Neuron (in vitro differentiated cells): Measurements from ENCODE around the gene RNF13.
"Not testable (repeated sequence)": the region's sequence is repeated elsewhere in the genome, so short reads cannot be mapped to it uniquely, and the experiment has no call there.

Experiments
- H2AFZ ChIP-seq: one replicate; pipeline ENCODE4 v1.6.1; 2013; ENCODE audit warnings: low read depth, mild to moderate bottlenecking, inconsistent platforms, low read length, moderate library complexity
- H3K27me3 ChIP-seq: one replicate; pipeline ENCODE4 v1.6.1; 2013; ENCODE audit warnings: low read length; ENCODE audit not compliant: insufficient read depth
- H3K36me3 ChIP-seq: one replicate; pipeline ENCODE4 v1.6.1; 2013; ENCODE audit warnings: low read length; ENCODE audit not compliant: insufficient read depth
- H3K4me1 ChIP-seq: one replicate; pipeline ENCODE4 v1.6.1; 2013; ENCODE audit warnings: low read length; ENCODE audit not compliant: insufficient read depth
- H3K4me3 ChIP-seq: 2 replicates; pipeline ENCODE4 v1.5.1; 2013; ENCODE audit warnings: mild to moderate bottlenecking, low read length, moderate library complexity
- H3K9me3 ChIP-seq: one replicate; pipeline ENCODE4 v1.6.1; 2013; ENCODE audit warnings: low read length

Gene RNF13

GRCh38 chr3:149832086-149832485, 19.1 kb downstream of the RNF13 start:
- H3K27me3 ChIP-seq, result no peaks in the 10 kb centered on the region
- H3K9me3 ChIP-seq, result peaks cover 13% of the 10 kb centered on the region
- no peaks in the 10 kb centered on the region for H3K36me3 ChIP-seq
- no peak overlapping the region for H3K4me3 ChIP-seq
- no peak overlapping the region for H2AFZ ChIP-seq
- H3K4me1 ChIP-seq, result no peaks in the 10 kb centered on the region

GRCh38 chr3:149833241-149833640, 20.2 kb downstream of the RNF13 start:
- Histone ChIP-seq H3K36me3 (no peaks in the 10 kb centered on the region), H3K9me3 (peaks cover 19% of the 10 kb centered on the region), H3K4me3 (no peak overlapping the region), H2AFZ (no peak overlapping the region), H3K27me3 (no peaks in the 10 kb centered on the region), H3K4me1 (no peaks in the 10 kb centered on the region)

- H3K4me1 ChIP-seq, H2AFZ ChIP-seq, H3K36me3 ChIP-seq, H3K4me3 ChIP-seq, H3K27me3 ChIP-seq: not testable (repeated sequence)
- H3K9me3 ChIP-seq, result peaks cover 11% of the 10 kb centered on the region
Observed at GRCh38 chr3:149838491-149838890, 25.5 kb downstream of the RNF13 start.

- not testable (repeated sequence) for H3K27me3 ChIP-seq, H3K4me1 ChIP-seq, H2AFZ ChIP-seq, H3K36me3 ChIP-seq, H3K4me3 ChIP-seq, H3K9me3 ChIP-seq
Observed at GRCh38 chr3:149839469-149839868, 26.5 kb downstream of the RNF13 start.

- H3K4me3 ChIP-seq, result no peak overlapping the region
- peaks cover 8% of the 10 kb centered on the region for H3K9me3 ChIP-seq
- H3K4me1 ChIP-seq, result no peaks in the 10 kb centered on the region
- no peaks in the 10 kb centered on the region for H3K27me3 ChIP-seq
- no peak overlapping the region for H2AFZ ChIP-seq
- H3K36me3 ChIP-seq, result no peaks in the 10 kb centered on the region
Observed at GRCh38 chr3:149839896-149840295, 26.9 kb downstream of the RNF13 start.

GRCh38 chr3:149843502-149843901, 30.5 kb downstream of the RNF13 start:
- no peaks in the 10 kb centered on the region for H3K4me1 ChIP-seq
- H3K27me3 ChIP-seq, result no peaks in the 10 kb centered on the region
- H2AFZ ChIP-seq, result no peak overlapping the region
- peaks cover 3% of the 10 kb centered on the region for H3K36me3 ChIP-seq
- H3K9me3 ChIP-seq, result peaks cover 1% of the 10 kb centered on the region
- no peak overlapping the region for H3K4me3 ChIP-seq

GRCh38 chr3:149844091-149844490, 31.1 kb downstream of the RNF13 start:
- H3K4me3 ChIP-seq, result no peak overlapping the region
- no peaks in the 10 kb centered on the region for H3K4me1 ChIP-seq
- peaks cover 3% of the 10 kb centered on the region for H3K36me3 ChIP-seq
- H3K9me3 ChIP-seq, result peaks cover 1% of the 10 kb centered on the region
- no peak overlapping the region for H2AFZ ChIP-seq
- H3K27me3 ChIP-seq, result no peaks in the 10 kb centered on the region

GRCh38 chr3:149845570-149846244, 32.7 kb downstream of the RNF13 start:
- peaks cover 3% of the 10 kb centered on the region for H3K36me3 ChIP-seq
- no peaks in the 10 kb centered on the region for H3K4me1 ChIP-seq
- peaks cover 1% of the 10 kb centered on the region for H3K9me3 ChIP-seq
- H3K4me3 ChIP-seq, result no peak overlapping the region
- H3K27me3 ChIP-seq, result no peaks in the 10 kb centered on the region
- H2AFZ ChIP-seq, result no peak overlapping the region

GRCh38 chr3:149848238-149848637, 35.2 kb downstream of the RNF13 start:
- H3K9me3 ChIP-seq, result peaks cover 1% of the 10 kb centered on the region
- H3K36me3 ChIP-seq, result peaks cover 3% of the 10 kb centered on the region
- no peaks in the 10 kb centered on the region for H3K27me3 ChIP-seq
- no peak overlapping the region for H2AFZ ChIP-seq
- no peaks in the 10 kb centered on the region for H3K4me1 ChIP-seq
- no peak overlapping the region for H3K4me3 ChIP-seq

- peaks cover 3% of the 10 kb centered on the region for H3K36me3 ChIP-seq
Observed at GRCh38 chr3:149848688-149849087, 35.7 kb downstream of the RNF13 start.

GRCh38 chr3:149850787-149851584, 38.0 kb downstream of the RNF13 start:
- peaks cover 7% of the 10 kb centered on the region for H3K36me3 ChIP-seq

More at GRCh38 chr3:149848688-149849087, 35.7 kb downstream of the RNF13 start:
- no peaks in the 10 kb centered on the region for H3K27me3 ChIP-seq
- no peak overlapping the region for H3K4me3 ChIP-seq
- no peak overlapping the region for H2AFZ ChIP-seq
- H3K9me3 ChIP-seq, result no peaks in the 10 kb centered on the region
- no peaks in the 10 kb centered on the region for H3K4me1 ChIP-seq

GRCh38 chr3:149858911-149859310, 45.9 kb downstream of the RNF13 start:
- H2AFZ ChIP-seq, result no peak overlapping the region
- H3K36me3 ChIP-seq, result peaks cover 4% of the 10 kb centered on the region
- no peaks in the 10 kb centered on the region for H3K9me3 ChIP-seq
- H3K4me1 ChIP-seq, result no peaks in the 10 kb centered on the region
- H3K4me3 ChIP-seq, result no peak overlapping the region
- H3K27me3 ChIP-seq, result no peaks in the 10 kb centered on the region

More at GRCh38 chr3:149850787-149851584, 38.0 kb downstream of the RNF13 start:
- no peak overlapping the region for H2AFZ ChIP-seq
- no peak overlapping the region for H3K4me3 ChIP-seq
- H3K9me3 ChIP-seq, result no peaks in the 10 kb centered on the region
- no peaks in the 10 kb centered on the region for H3K4me1 ChIP-seq
- H3K27me3 ChIP-seq, result no peaks in the 10 kb centered on the region

GRCh38 chr3:149860881-149861280, 47.9 kb downstream of the RNF13 start:
- Histone ChIP-seq H3K36me3 (no peaks in the 10 kb centered on the region), H3K9me3 (peaks cover 2% of the 10 kb centered on the region), H3K4me3 (no peak overlapping the region), H3K4me1 (no peaks in the 10 kb centered on the region), H2AFZ (no peak overlapping the region), H3K27me3 (no peaks in the 10 kb centered on the region)
